ENCODE data around the gene SH2D7.

Gene SH2D7

DNA sequence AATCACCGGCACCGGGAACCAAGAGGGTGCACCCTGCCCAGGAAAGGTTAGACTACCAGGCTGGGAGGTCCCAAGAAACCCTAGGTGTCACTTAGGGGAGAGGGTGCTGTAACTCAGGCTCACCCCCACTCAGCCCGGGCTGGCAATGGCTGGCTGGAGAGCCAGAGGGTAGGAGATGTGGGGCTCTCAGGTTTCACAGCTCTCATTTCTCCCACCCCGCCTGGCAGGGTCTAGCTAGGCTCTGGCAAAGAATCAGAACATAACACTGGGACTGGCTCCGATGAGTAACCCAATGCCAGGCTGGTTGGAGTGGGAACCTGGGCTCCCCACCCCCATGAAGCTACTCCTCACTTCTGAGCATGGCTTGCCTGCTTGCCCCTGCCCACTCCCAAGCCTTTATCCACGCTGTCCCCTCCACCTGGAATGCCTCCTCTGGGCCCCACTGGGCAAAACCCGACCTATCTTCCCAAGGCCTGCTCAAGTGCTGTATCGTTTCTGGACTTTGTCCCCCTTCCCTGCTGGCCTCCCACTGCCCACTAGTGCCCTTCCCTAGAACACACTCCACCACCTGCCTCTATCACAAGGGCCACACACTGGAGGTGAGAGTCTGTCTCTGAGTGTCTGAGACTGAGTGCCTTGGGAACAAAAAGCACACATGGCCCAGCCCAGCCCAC is 36.9 kb downstream of the SH2D7 start:
- no peaks in the 10 kb centered on the region for H3K79me2 ChIP-seq (ENCODE audit: insufficient read depth, low read length)
- H3K4me1 ChIP-seq (ENCODE audit: insufficient read depth, low read length, poor library complexity, severe bottlenecking), result peaks cover 17% of the 10 kb centered on the region
- no peak overlapping the region for H3K4me2 ChIP-seq (ENCODE audit: low read depth, low read length, poor library complexity, severe bottlenecking)
- peaks cover 7% of the 10 kb centered on the region; the same call in 1 of the 2 replicates for H3F3A ChIP-seq (ENCODE audit: low read depth)
- H3K36me3 ChIP-seq (ENCODE audit: insufficient read depth, low read length), result no peaks in the 10 kb centered on the region
- H3K9me3 ChIP-seq (ENCODE audit: insufficient read depth, low read depth, low read length), result no peaks in the 10 kb centered on the region
- H3K9me2 ChIP-seq (replicated peaks; ENCODE audit: low read depth, low read length), result no peaks in the 10 kb centered on the region
- no peak overlapping the region for H3K9ac ChIP-seq (ENCODE audit: low read depth, low read length, poor library complexity, severe bottlenecking)
- no peak for TF ChIP-seq EZH2phosphoT487 (IDR thresholded peaks at IDR 0.05; ENCODE audit: borderline replicate concordance)
- TF ChIP-seq, protein P1, sequence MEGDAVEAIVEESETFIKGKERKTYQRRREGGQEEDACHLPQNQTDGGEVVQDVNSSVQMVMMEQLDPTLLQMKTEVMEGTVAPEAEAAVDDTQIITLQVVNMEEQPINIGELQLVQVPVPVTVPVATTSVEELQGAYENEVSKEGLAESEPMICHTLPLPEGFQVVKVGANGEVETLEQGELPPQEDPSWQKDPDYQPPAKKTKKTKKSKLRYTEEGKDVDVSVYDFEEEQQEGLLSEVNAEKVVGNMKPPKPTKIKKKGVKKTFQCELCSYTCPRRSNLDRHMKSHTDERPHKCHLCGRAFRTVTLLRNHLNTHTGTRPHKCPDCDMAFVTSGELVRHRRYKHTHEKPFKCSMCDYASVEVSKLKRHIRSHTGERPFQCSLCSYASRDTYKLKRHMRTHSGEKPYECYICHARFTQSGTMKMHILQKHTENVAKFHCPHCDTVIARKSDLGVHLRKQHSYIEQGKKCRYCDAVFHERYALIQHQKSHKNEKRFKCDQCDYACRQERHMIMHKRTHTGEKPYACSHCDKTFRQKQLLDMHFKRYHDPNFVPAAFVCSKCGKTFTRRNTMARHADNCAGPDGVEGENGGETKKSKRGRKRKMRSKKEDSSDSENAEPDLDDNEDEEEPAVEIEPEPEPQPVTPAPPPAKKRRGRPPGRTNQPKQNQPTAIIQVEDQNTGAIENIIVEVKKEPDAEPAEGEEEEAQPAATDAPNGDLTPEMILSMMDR (conservative IDR thresholded peaks at IDR 0.05; ENCODE audit: low read length), result no peak
- H3K4me3 ChIP-seq (ENCODE audit: low read length, poor library complexity, severe bottlenecking), result no peak overlapping the region
- H3K27me3 ChIP-seq (ENCODE audit: insufficient read depth, low read length, poor library complexity, severe bottlenecking), result no peaks in the 10 kb centered on the region
- no peak overlapping the region for H2AFZ ChIP-seq (ENCODE audit: low read length)
- no peaks in the 10 kb centered on the region for H4K20me1 ChIP-seq (ENCODE audit: insufficient read depth, low read length, poor library complexity, severe bottlenecking)

DNA sequence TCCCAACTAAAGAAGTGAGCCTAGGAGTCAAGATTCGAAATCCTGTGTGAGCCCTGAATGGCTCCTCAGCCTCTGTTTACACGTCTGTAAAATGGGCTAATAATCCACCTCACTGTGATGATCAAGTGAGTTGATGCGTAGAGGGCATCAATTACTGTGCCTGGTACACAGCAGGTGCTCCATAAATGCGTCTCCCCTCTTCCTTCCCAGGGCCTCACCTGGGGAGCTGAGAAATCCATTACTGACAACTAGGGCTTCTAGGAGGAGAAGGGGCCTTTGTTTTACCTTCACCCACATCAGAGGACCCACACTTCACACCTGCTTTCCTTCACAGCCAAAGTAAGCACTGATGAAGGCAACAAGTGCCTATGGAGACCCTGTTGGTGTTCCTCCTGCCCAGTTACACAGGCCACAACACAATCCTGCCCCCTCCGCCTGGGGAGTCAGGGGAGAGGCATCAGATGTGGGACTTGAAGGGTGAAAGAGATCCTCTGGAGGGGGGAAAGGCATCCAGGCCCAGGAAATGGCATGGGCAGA is 37.5 kb downstream of the SH2D7 start:
- peaks cover 7% of the 10 kb centered on the region; the same call in 1 of the 2 replicates for H3F3A ChIP-seq (ENCODE audit: low read depth)
- no peak overlapping the region for H3K4me2 ChIP-seq (ENCODE audit: low read depth, low read length, poor library complexity, severe bottlenecking)
- H3K4me1 ChIP-seq (ENCODE audit: insufficient read depth, low read length, poor library complexity, severe bottlenecking), result peaks cover 17% of the 10 kb centered on the region
- no peaks in the 10 kb centered on the region for H3K36me3 ChIP-seq (ENCODE audit: insufficient read depth, low read length)
- no peak overlapping the region for H3K9ac ChIP-seq (ENCODE audit: low read depth, low read length, poor library complexity, severe bottlenecking)
- H3K4me3 ChIP-seq (ENCODE audit: low read length, poor library complexity, severe bottlenecking), result no peak overlapping the region
- no peaks in the 10 kb centered on the region for H3K9me2 ChIP-seq (replicated peaks; ENCODE audit: low read depth, low read length)
- no peaks in the 10 kb centered on the region for H3K27me3 ChIP-seq (ENCODE audit: insufficient read depth, low read length, poor library complexity, severe bottlenecking)
- TF ChIP-seq, protein P1 (conservative IDR thresholded peaks at IDR 0.05; ENCODE audit: low read length), result no peak
- TF ChIP-seq EZH2phosphoT487 (IDR thresholded peaks at IDR 0.05; ENCODE audit: borderline replicate concordance), result no peak
- H3K79me2 ChIP-seq (ENCODE audit: insufficient read depth, low read length), result no peaks in the 10 kb centered on the region
- no peaks in the 10 kb centered on the region for H3K9me3 ChIP-seq (ENCODE audit: insufficient read depth, low read depth, low read length)
- H2AFZ ChIP-seq (ENCODE audit: low read length), result no peak overlapping the region; the same call in 1 of the 2 replicates
- no peaks in the 10 kb centered on the region for H4K20me1 ChIP-seq (ENCODE audit: insufficient read depth, low read length, poor library complexity, severe bottlenecking)

DNA sequence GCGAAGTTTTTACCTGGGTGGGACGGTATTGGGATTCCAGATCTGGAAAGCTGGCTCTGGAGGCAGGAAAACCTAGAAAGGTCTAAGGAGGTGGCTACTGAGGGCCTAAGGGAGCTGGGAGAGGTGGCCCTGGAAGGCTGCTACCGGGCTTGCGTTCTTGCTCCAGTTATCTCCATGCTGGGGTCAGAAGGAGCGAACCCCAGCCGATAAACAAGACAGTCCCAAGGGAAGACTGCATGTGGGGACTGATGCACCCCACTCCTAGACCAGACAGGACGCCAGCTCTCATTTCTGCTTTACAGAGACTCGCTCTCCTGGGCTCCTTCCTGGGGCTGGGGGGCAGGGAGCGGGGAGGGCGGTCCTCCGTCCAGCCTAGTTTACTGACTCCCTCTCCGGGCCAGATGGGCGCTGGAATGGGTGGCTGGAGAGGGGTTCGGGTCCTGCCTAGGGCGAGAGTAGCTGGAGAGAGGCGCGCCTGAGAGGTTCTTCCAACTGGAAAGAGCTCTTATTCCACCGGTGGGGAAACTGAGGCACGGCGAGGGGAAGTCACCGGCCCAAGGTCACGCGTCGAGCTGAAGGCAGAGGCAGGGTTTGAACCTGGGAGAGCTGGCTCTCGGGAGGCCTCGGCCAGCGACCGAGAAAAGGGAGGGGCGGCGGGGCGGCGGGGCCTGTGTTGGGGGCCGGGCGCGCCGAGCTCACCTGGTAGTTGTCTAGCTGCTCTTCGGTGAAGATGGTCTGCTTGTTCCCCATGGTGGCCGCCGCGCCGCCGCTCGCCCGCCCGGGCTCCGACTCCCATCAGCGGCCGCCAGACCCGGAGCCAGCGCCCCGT is 38.3 kb downstream of the SH2D7 start:
- no peaks in the 10 kb centered on the region for H4K20me1 ChIP-seq (ENCODE audit: insufficient read depth, low read length, poor library complexity, severe bottlenecking)
- H3K27me3 ChIP-seq (ENCODE audit: insufficient read depth, low read length, poor library complexity, severe bottlenecking), result no peaks in the 10 kb centered on the region
- H3K79me2 ChIP-seq (ENCODE audit: insufficient read depth, low read length), result no peaks in the 10 kb centered on the region
- H3K4me1 ChIP-seq (ENCODE audit: insufficient read depth, low read length, poor library complexity, severe bottlenecking), result peaks cover 17% of the 10 kb centered on the region
- no peak for TF ChIP-seq EZH2phosphoT487 (IDR thresholded peaks at IDR 0.05; ENCODE audit: borderline replicate concordance)
- TF ChIP-seq, protein P1 (conservative IDR thresholded peaks at IDR 0.05; ENCODE audit: low read length), result no peak
- peaks cover 7% of the 10 kb centered on the region; the same call in 1 of the 2 replicates for H3F3A ChIP-seq (ENCODE audit: low read depth)
- no peak overlapping the region for H3K9ac ChIP-seq (ENCODE audit: low read depth, low read length, poor library complexity, severe bottlenecking)
- H3K9me3 ChIP-seq (ENCODE audit: insufficient read depth, low read depth, low read length), result no peaks in the 10 kb centered on the region
- H3K9me2 ChIP-seq (replicated peaks; ENCODE audit: low read depth, low read length), result no peaks in the 10 kb centered on the region
- H3K36me3 ChIP-seq (ENCODE audit: insufficient read depth, low read length), result no peaks in the 10 kb centered on the region
- no peak overlapping the region for H2AFZ ChIP-seq (ENCODE audit: low read length)
- H3K4me3 ChIP-seq (ENCODE audit: low read length, poor library complexity, severe bottlenecking), result no peak overlapping the region
- no peak overlapping the region for H3K4me2 ChIP-seq (ENCODE audit: low read depth, low read length, poor library complexity, severe bottlenecking)
